HCT116 (cell line): ENCODE data around the gene ARHGEF18. TPM values are rescaled to one million over a fixed set of nuclear protein-coding genes. Genes with fewer than 3 reads are reported as not detected.

Source experiments
- ATAC-seq: fragments of 200-7000 bp; cut with Tn5 transposase; 2 replicates; pipeline ENCODE4 v1.9.1; 2020; ENCODE audit warnings: mild to moderate bottlenecking, moderate library complexity
- BruUV-seq: library from RNA; stranded (reverse); fragments of 400-500 nt; replicated peaks from 2 replicates; lab custom pipeline; 2021; lab: Mats Ljungman, UMichigan
- CTCF ChIA-PET: fragments of 300-600 bp; sonication (Branson Sonifier 250); formaldehyde crosslinking; loops from one replicate; lab custom pipeline; 2021; ENCODE audit warnings: antibody characterized with exemption; lab: Charles Lee
- POLR2A ChIA-PET: fragments of 300-600, 350-600 bp; sonication (Branson Sonifier 250); formaldehyde crosslinking; loops from one replicate; lab custom pipeline; 2021; ENCODE audit warnings: antibody characterized with exemption; lab: Charles Lee
- RAD21 ChIA-PET, 2 experiments: fragments of 300-600 bp; sonication (Branson Sonifier 250); formaldehyde crosslinking; loops; one replicate each; lab custom pipeline; 2023; ENCODE audit warnings: low total read pairs in 2 of 2; ENCODE audit not compliant: uncharacterized antibody in 2 of 2, unreplicated experiment in 2 of 2, low non-redundant PET in 1 of 2; lab: Charles Lee
- DNase-seq: peaks from one replicate; pipeline ENCODE4 v3.0.0-alpha.2; 2010; ENCODE audit warnings: low read depth, low spot score
- H2AFZ ChIP-seq: fragments of 200-600 bp; shearing (Covaris generic), sonication (generic); 2 replicates; pipeline ENCODE4 v1.6.1; 2017; ENCODE audit warnings: low read depth, mixed run types, mixed read lengths, antibody characterized with exemption, low read length; ENCODE audit not compliant: poor library complexity, severe bottlenecking
- H3K27ac ChIP-seq: 2 replicates; pipeline ENCODE4 v1.5.1; 2012; ENCODE audit warnings: low read depth, low read length
- H3K27me3 ChIP-seq: fragments of 200-600 bp; sonication (generic); 2 replicates; pipeline ENCODE4 v1.6.1; 2016; ENCODE audit warnings: mixed run types, low read length, mixed read lengths; ENCODE audit not compliant: insufficient read depth
- H3K36me3 ChIP-seq, 2 experiments: fragments of 200-500 bp in 1 of 2; fragments of 200-600 bp in 1 of 2; sonication (Bioruptor generic) in 1 of 2; sonication (generic) in 1 of 2; 2 replicates each; pipeline versions ENCODE4 v1.5.1 to v1.6.1; 2014 to 2016; ENCODE audit warnings: low read length in 2 of 2, inconsistent platforms in 1 of 2, mixed read lengths in 1 of 2, mixed run types in 1 of 2; ENCODE audit not compliant: insufficient read depth in 2 of 2, control insufficient read depth in 1 of 2
- H3K4me1 ChIP-seq, 2 experiments: fragments of 200-600 bp in 1 of 2; sonication (generic) in 1 of 2; 2 replicates each; pipeline versions ENCODE4 v1.5.1 to v1.6.1; 2012 to 2017; ENCODE audit warnings: low read length in 2 of 2, inconsistent platforms in 1 of 2, mild to moderate bottlenecking in 1 of 2, mixed read lengths in 1 of 2, mixed run types in 1 of 2, moderate library complexity in 1 of 2; ENCODE audit not compliant: insufficient read depth in 2 of 2, control insufficient read depth in 1 of 2
- H3K4me2 ChIP-seq: fragments of 200-600 bp; sonication (generic); 2 replicates; pipeline ENCODE4 v1.6.1; 2017; ENCODE audit warnings: mixed run types, low read length, mixed read lengths
- H3K4me3 ChIP-seq, 2 experiments: fragments of 200-600 bp in 1 of 2; sonication (generic) in 1 of 2; replicated peaks in 1 of 2; 2 replicates each; pipeline ENCODE4 v1.5.1; 2011 to 2016; ENCODE audit warnings: low read length in 2 of 2, control low read depth in 1 of 2, low read depth in 1 of 2, mild to moderate bottlenecking in 1 of 2, mixed read lengths in 1 of 2, mixed run types in 1 of 2
- H3K79me2 ChIP-seq: fragments of 200-600 bp; sonication (generic); 2 replicates; pipeline ENCODE4 v1.6.1; 2017; ENCODE audit warnings: mild to moderate bottlenecking, mixed run types, low read length, moderate library complexity, mixed read lengths; ENCODE audit not compliant: insufficient read depth
- H3K9ac ChIP-seq: fragments of 200-600 bp; sonication (generic); 2 replicates; pipeline ENCODE4 v1.6.1; 2016; ENCODE audit warnings: low read length, mixed read lengths
- H3K9me2 ChIP-seq: fragments of 200-600 bp; sonication (generic), shearing (Covaris generic); 2 replicates; pipeline ENCODE4 v1.6.1; 2017; ENCODE audit warnings: mixed run types, mild to moderate bottlenecking, moderate library complexity; ENCODE audit not compliant: insufficient read depth
- H3K9me3 ChIP-seq, 2 experiments: fragments of 200-500 bp in 1 of 2; fragments of 200-600 bp in 1 of 2; sonication (Bioruptor generic) in 1 of 2; sonication (generic) in 1 of 2; 2 replicates each; pipeline ENCODE4 v1.6.1; 2014 to 2017; ENCODE audit warnings: low read length in 2 of 2, mixed read lengths in 2 of 2, inconsistent platforms in 1 of 2, low read depth in 1 of 2, mild to moderate bottlenecking in 1 of 2, mixed run types in 1 of 2, moderate library complexity in 1 of 2; ENCODE audit not compliant: control insufficient read depth in 1 of 2, insufficient read depth in 1 of 2
- H4K20me1 ChIP-seq: fragments of 200-600 bp; sonication (generic), shearing (Covaris generic); 2 replicates; pipeline ENCODE4 v1.6.1; 2017; ENCODE audit warnings: mixed run types, mild to moderate bottlenecking, moderate library complexity; ENCODE audit not compliant: insufficient read depth
- ATF3 ChIP-seq: IDR thresholded peaks from 2 replicates; pipeline ENCODE4 v1.6.1; 2012
- ELF1 ChIP-seq: IDR thresholded peaks from 2 replicates; pipeline ENCODE4 v1.6.1; 2012; ENCODE audit warnings: low read depth, borderline replicate concordance
- EZH2 ChIP-seq: fragments of 200-600 bp; sonication (generic); IDR thresholded peaks from 2 replicates; pipeline ENCODE4 v1.6.1; 2017; ENCODE audit warnings: antibody characterized with exemption, mixed run types
- EZH2phosphoT487 ChIP-seq: fragments of 200-600 bp; IDR thresholded peaks from 2 replicates; pipeline ENCODE4 v1.6.1; 2018; ENCODE audit warnings: antibody characterized with exemption, borderline replicate concordance
- FOSL1 ChIP-seq: IDR thresholded peaks from 2 replicates; pipeline ENCODE4 v1.6.1; 2012; ENCODE audit warnings: low read depth
- JUND ChIP-seq: IDR thresholded peaks from 2 replicates; pipeline ENCODE4 v1.6.1; 2012
- POLR2A ChIP-seq: IDR thresholded peaks from 2 replicates; pipeline ENCODE4 v1.7.0; 2011; ENCODE audit warnings: borderline replicate concordance; ENCODE audit not compliant: insufficient read depth, insufficient read length; ENCODE audit errors: extremely low read depth
- RAD21 ChIP-seq: IDR thresholded peaks from 2 replicates; pipeline ENCODE4 v1.6.1; 2012; ENCODE audit warnings: low read depth, mild to moderate bottlenecking
- SIN3A ChIP-seq: IDR thresholded peaks from 2 replicates; pipeline ENCODE4 v1.6.1; 2012; ENCODE audit warnings: low read depth
- TCF7L2 ChIP-seq: IDR thresholded peaks from 2 replicates; pipeline ENCODE4 v1.7.0; 2011; ENCODE audit warnings: borderline replicate concordance, inconsistent platforms; ENCODE audit not compliant: insufficient read depth, insufficient read length; ENCODE audit errors: extremely low read depth
- YY1 ChIP-seq: IDR thresholded peaks from 2 replicates; pipeline ENCODE4 v1.6.1; 2011; ENCODE audit warnings: low read length, low read depth, moderate library complexity, mild to moderate bottlenecking; ENCODE audit not compliant: insufficient replicate concordance; ENCODE audit errors: extremely low read depth
- intact Hi-C: fragments of 100-400 bp; cut with micrococcal nuclease; formaldehyde crosslinking; loops from 2 replicates; pipeline ENCODE4 v1.10.0; 2022
- total RNA-seq: library from RNA; stranded (reverse); gene quantifications from one replicate; pipeline ENCODE4 v1.2.1, GENCODE V29; 2021; ENCODE audit not compliant: unreplicated experiment
- TF ChIP-seq, protein P1 (sequence below): IDR thresholded peaks from 2 replicates; pipeline ENCODE4 v1.6.1; 2012
- TF ChIP-seq, protein P2 (sequence below): IDR thresholded peaks from 2 replicates; pipeline ENCODE4 v1.6.1; 2011; ENCODE audit warnings: mild to moderate bottlenecking, low read length, moderate library complexity; ENCODE audit not compliant: insufficient replicate concordance; ENCODE audit errors: extremely low read depth

ARHGEF18 gene
- total RNA-seq, 1 experiment from 2014 or later, result 32.2 TPM

DNA sequence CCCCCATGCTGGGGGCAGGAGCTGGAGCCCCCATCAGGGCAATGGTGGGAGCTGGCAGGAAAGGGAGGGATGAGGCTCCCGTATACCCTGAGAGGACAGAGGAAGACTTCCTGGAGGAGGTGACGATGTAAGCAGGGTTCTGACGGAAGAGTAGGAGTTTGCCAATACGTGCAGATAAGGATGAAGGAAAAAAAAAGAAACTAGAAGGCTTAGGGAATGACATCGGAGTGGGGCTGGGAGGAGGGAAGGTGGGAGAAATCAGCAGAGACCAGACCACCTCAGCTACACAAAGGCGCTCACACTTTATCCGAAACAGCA lies 32.3 kb downstream of the ARHGEF18 start:
- no peak for TF ChIP-seq EZH2phosphoT487
- TF ChIP-seq POLR2A, result no peak
- TF ChIP-seq, protein P1, sequence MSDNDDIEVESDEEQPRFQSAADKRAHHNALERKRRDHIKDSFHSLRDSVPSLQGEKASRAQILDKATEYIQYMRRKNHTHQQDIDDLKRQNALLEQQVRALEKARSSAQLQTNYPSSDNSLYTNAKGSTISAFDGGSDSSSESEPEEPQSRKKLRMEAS, result no peak
- TF ChIP-seq, protein P2, sequence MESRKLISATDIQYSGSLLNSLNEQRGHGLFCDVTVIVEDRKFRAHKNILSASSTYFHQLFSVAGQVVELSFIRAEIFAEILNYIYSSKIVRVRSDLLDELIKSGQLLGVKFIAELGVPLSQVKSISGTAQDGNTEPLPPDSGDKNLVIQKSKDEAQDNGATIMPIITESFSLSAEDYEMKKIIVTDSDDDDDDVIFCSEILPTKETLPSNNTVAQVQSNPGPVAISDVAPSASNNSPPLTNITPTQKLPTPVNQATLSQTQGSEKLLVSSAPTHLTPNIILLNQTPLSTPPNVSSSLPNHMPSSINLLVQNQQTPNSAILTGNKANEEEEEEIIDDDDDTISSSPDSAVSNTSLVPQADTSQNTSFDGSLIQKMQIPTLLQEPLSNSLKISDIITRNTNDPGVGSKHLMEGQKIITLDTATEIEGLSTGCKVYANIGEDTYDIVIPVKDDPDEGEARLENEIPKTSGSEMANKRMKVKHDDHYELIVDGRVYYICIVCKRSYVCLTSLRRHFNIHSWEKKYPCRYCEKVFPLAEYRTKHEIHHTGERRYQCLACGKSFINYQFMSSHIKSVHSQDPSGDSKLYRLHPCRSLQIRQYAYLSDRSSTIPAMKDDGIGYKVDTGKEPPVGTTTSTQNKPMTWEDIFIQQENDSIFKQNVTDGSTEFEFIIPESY, result no peak
- TF ChIP-seq RAD21, result no peak
- no peak for TF ChIP-seq EZH2
- TF ChIP-seq JUND, result no peak
- no peak for TF ChIP-seq ELF1
- TF ChIP-seq YY1, result no peak
- no peak for TF ChIP-seq FOSL1
- TF ChIP-seq TCF7L2, result no peak
- no peak for TF ChIP-seq SIN3A
- no peak for TF ChIP-seq ATF3
- TF ChIP-seq, all 23 proteins: peak for 0
- intact Hi-C loops, result loop anchor here (2.0 to 10.0 kb wide), 2 partner anchors 278 to 424 kb away; no protein-coding TSS in a partner anchor
- Histone ChIP-seq H3K4me2 (peak overlapping the region; percentile 62; the same call in 1 of the 2 replicates), H3K9me2 (no peaks in the 10 kb centered on the region), H3K9ac (no peak overlapping the region), H3K27ac (no peak overlapping the region), H3K36me3 (no peaks in the 10 kb centered on the region), H3K4me1 (peaks cover 7 to 8% of the 10 kb centered on the region in 2 experiments), H2AFZ (no peak overlapping the region), H3K9me3 (no peaks in the 10 kb centered on the region), H3K79me2 (no peaks in the 10 kb centered on the region), H4K20me1 (no peaks in the 10 kb centered on the region), H3K4me3 (no peak overlapping the region), H3K27me3 (no peaks in the 10 kb centered on the region)
- ChIA-PET RAD21 (interaction anchor here (0.7 to 1.6 kb wide), 2 partner anchors 14 to 27 kb away, joined by 3 to 8 read pairs; no protein-coding TSS in a partner anchor), CTCF (interaction anchor here (1.6 to 2.8 kb wide), 3 partner anchors 14 to 125 kb away, joined by 3 to 20 read pairs (median 10); no protein-coding TSS in a partner anchor), POLR2A (no interaction called here)
- ATAC-seq, result no peak
- DNase-seq, result no peak
- no TSS peak for BruUV-seq
